Renal cortical epithelial cell (primary cell): Measurements from ENCODE around the gene MED14. TPM values are rescaled to one million over a fixed set of nuclear protein-coding genes. Genes with fewer than 3 reads are reported as not detected.

Source experiments
- DNase-seq: peaks from one replicate; pipeline ENCODE4 v3.0.0-alpha.2; 2011; ENCODE audit warnings: low read depth
- total RNA-seq: library from RNA; depleted of rRNA; stranded (reverse); fragments of >200 nt; gene quantifications from 2 replicates; pipeline ENCODE4 v1.2.3, GENCODE V29; 2014

Gene MED14
- total RNA-seq, 1 donor from 2014 or later, result 35.5 TPM

- DNase-seq, result no peak
Observed at GRCh38 chrX:40603446-40603845, 131.9 kb downstream of the MED14 start.

Other genes starting within 250 kb of the MED14 start
- 115 and 169 TPM in 2 replicates for gene ATP6AP2, start 154.6 kb downstream of the MED14 start, total RNA-seq
- not detected in 2 replicates for gene MPC1L, start 112.1 kb downstream of the MED14 start, total RNA-seq
- gene CXorf38, start 88.0 kb downstream of the MED14 start, total RNA-seq, result 18.5 and 36.6 TPM in 2 replicates